Muscle layer of colon (tissue), 2 donors: ENCODE results near the gene EXOC5.
"Not testable (repeated sequence)": the region's sequence is repeated elsewhere in the genome, so short reads cannot be mapped to it uniquely, and the experiment has no call there.

ENCODE experiments used
- H3K27ac ChIP-seq: one replicate; pipeline ENCODE4 v1.7.0; 2013; ENCODE audit warnings: low read depth, mild to moderate bottlenecking, low read length, moderate library complexity
- H3K27me3 ChIP-seq, 2 donors: one replicate each; pipeline ENCODE4 v1.7.0; 2013; ENCODE audit warnings: low read length in 2 of 2, mild to moderate bottlenecking in 2 of 2; ENCODE audit not compliant: insufficient read depth in 2 of 2, control insufficient read depth in 1 of 2
- H3K36me3 ChIP-seq: one replicate; pipeline ENCODE4 v1.7.0; 2013; ENCODE audit warnings: mild to moderate bottlenecking, low read length; ENCODE audit not compliant: insufficient read depth
- H3K4me1 ChIP-seq: one replicate; pipeline ENCODE4 v1.7.0; 2013; ENCODE audit warnings: mild to moderate bottlenecking, low read length; ENCODE audit not compliant: insufficient read depth
- H3K4me3 ChIP-seq, 2 donors: one replicate each; pipeline ENCODE4 v1.7.0; 2013; ENCODE audit warnings: low read length in 2 of 2, low read depth in 1 of 2, mild to moderate bottlenecking in 1 of 2, moderate library complexity in 1 of 2
- H3K9ac ChIP-seq: one replicate; pipeline ENCODE4 v1.7.0; 2013; ENCODE audit warnings: low read length
- H3K9me3 ChIP-seq: one replicate; pipeline ENCODE4 v1.7.0; 2013; ENCODE audit warnings: mild to moderate bottlenecking, low read length
- donor health status: abdominal sarcoma.
- donor health status: Adenocarcinoma of cecum.

The EXOC5 gene

DNA sequence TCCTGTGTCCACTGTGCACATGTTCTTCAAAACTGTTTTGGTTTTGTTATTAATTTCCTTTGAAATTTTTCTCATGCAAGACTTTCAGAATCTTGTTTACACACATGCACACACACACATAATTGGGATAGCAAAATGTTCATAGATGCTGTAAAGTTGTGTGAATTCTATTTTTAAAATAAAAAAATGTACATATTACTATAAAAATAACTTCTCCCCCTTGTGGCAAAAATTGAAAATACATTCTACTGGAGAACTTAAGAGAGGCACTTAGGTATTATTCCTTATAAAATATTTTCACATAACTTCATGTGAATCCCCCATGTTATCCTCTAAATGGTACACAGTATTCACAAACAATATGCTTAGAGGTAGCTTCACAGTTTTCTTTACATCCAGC is 66.0 kb downstream of the EXOC5 start:
- H3K9ac ChIP-seq, H3K4me3 ChIP-seq, H3K9me3 ChIP-seq, H3K4me1 ChIP-seq, H3K27me3 ChIP-seq, H3K27ac ChIP-seq, H3K36me3 ChIP-seq: not testable (repeated sequence)

DNA sequence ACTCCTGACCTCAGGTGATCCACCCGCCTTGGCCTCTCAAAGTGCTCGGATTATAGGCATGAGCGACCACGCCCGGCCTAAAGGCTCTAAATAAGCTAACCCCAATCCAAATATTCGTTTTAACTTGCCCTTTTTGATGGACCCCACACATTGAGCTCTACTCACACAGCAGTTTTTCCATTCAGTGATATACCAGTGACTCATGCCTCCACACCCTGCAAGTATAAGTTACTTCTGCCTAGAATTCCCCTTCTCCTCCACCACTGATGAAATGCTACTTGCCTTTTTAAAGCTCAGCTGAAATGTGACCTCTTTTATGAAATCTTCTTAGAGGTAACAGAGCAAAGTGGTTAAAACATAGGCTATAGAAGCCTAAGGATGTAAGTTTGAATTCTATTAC is 68.8 kb downstream of the EXOC5 start:
- H3K4me1 ChIP-seq = no peaks in the 10 kb centered on the region
- no peak overlapping the region for H3K27ac ChIP-seq
- no peaks in the 10 kb centered on the region for H3K36me3 ChIP-seq
- no peak overlapping the region for H3K4me3 ChIP-seq
- H3K27me3 ChIP-seq = no peaks in the 10 kb centered on the region
- no peak overlapping the region for H3K9ac ChIP-seq
- H3K9me3 ChIP-seq = no peaks in the 10 kb centered on the region

DNA sequence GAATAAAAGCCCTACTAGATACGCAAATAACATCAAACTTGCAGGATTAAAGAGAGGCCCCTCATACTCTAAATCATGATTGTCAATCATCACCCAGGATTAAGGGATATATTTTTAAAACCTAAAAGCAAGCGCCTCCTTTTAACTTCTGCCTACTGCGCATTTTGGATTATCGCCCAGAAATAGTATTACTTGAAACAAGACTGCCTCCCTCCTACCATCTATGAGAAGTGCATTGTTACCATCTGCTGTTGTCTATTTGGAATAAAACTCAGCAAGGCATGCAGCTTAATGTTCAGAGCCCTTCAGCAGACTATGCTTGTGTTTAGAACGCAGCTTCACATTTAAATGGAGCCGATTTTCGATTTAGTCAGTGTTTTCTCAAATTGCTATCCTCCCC is 79.6 kb downstream of the EXOC5 start:
- no peaks in the 10 kb centered on the region for H3K4me1 ChIP-seq
- no peaks in the 10 kb centered on the region for H3K9me3 ChIP-seq
- no peaks in the 10 kb centered on the region for H3K27me3 ChIP-seq
- no peak overlapping the region for H3K27ac ChIP-seq
- no peak overlapping the region for H3K4me3 ChIP-seq
- H3K9ac ChIP-seq = no peak overlapping the region
- H3K36me3 ChIP-seq = no peaks in the 10 kb centered on the region

DNA sequence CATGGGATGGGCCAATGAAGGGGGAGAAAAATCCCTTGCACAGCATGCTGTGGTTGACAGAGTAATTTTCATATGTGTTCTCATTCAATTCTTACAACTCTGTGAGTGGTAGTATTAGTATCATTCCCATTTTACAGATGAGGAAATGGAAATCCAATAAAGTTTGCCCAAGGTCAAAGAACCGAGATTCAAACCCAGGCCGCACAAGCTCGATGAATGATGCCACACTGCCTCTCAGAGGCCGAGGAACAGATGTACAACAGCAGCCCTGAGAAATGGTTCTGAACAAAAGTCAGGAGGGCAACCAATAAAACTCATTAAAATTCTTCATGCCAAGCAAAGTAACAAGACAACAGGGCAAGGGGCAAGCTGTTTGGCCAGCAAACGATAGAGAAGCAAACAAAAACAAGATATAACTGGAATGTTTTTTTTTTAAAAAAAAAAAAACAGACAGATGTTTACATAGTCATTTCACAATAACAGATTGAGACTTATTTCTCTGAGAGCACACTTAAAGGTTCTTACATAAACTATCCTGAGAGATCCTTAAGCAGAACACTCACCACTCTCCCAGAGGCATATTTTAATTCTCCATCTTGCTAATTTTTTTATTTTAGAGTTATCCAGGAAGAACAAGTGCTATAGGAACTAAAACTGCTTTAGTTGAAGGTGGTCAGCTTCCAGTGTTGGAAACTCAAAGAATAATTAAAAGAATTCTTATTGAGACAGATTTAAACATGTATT is 85.8 kb downstream of the EXOC5 start:
- Histone ChIP-seq H3K36me3 (no peaks in the 10 kb centered on the region), H3K4me1 (no peaks in the 10 kb centered on the region), H3K9ac (no peak overlapping the region), H3K9me3 (no peaks in the 10 kb centered on the region), H3K27ac (no peak overlapping the region), H3K27me3 (no peaks in the 10 kb centered on the region), H3K4me3 (no peak overlapping the region)

DNA sequence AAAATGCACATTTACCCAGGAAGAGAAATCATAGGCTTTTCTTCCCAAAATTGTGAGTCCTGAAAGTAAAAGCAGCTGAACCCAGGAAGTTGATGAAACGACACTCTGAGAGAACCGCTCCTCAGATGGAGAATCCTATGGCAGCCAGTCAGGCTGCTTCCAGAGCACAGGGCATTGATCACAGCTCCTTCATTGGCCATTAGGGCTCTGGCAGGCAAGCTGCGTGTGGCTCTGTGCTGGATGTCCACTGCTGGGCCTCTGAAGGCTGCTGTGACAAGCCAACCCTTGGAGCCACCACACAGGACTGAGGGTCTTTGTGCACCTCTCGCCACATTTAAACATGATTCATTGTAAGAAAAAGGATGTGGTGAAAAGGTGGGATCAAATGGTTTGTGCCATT is 89.4 kb downstream of the EXOC5 start:
- Histone ChIP-seq H3K36me3 (no peaks in the 10 kb centered on the region), H3K27ac (no peak overlapping the region), H3K4me3 (no peak overlapping the region), H3K9ac (no peak overlapping the region), H3K4me1 (no peaks in the 10 kb centered on the region), H3K27me3 (no peaks in the 10 kb centered on the region), H3K9me3 (no peaks in the 10 kb centered on the region)

DNA sequence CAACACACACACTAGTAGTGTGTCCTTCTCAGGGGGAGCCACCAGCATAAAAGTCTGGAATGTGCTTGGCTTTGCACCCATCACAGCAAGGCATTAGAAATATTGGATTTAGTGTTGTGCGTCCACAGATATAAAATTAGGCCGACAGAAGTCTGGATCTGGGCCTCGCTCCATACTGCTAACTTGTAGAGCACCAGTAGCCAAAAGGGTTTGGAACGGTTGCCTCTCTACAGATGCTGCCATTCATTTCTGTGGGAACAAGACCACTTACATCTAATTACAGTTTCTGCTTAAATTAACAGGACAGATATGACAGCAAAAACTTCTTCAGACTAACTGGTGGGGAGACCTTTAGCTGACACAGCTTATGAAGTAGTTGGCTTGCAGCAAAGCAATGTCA is 94.2 kb downstream of the EXOC5 start:
- no peak overlapping the region for H3K9ac ChIP-seq
- no peak overlapping the region for H3K4me3 ChIP-seq
- no peaks in the 10 kb centered on the region for H3K4me1 ChIP-seq
- H3K36me3 ChIP-seq = no peaks in the 10 kb centered on the region
- H3K9me3 ChIP-seq = no peaks in the 10 kb centered on the region
- no peaks in the 10 kb centered on the region for H3K27me3 ChIP-seq
- no peak overlapping the region for H3K27ac ChIP-seq

DNA sequence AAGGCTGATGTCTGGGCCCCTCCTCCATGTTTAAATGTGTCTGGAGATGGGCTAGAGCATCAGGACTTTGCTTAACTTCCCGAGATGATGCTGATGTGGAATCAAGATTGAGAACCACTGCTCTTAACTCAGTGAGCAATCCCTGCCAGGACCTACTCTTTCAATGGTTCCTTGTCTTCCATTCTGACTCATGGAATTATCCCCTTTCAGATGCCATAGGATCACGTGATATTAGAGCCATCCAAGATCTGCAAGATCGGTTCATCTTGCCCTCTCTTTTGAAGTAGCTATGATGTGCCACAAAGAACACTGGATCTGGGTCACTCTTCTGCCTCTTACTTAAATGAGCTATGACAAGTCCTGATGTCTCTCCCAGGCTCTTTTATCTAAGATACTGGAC is 96.8 kb downstream of the EXOC5 start:
- Histone ChIP-seq H3K9me3 (no peaks in the 10 kb centered on the region), H3K4me3 (no peak overlapping the region), H3K27me3 (no peaks in the 10 kb centered on the region), H3K9ac (no peak overlapping the region), H3K4me1 (no peaks in the 10 kb centered on the region), H3K27ac (no peak overlapping the region), H3K36me3 (no peaks in the 10 kb centered on the region)

DNA sequence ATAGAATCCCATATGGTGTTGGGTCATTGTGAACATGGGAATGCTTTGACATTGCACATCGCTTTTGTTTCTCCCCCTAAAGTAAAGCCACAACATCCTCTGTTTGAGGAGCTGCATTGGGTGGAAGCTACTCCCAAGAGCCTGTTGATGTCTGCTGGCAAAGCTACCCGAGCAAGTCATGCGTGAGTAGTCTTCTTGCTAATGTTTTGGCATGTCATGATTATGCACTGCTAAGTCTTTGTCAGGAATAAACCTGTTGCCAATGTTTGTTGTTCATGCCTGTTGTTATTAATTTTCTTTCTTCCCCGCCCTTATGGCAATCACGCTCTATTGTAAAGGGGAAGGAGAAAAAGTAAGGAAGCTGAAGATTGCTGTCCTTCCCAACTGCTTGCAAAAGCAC is 97.3 kb downstream of the EXOC5 start:
- no peak overlapping the region for H3K27ac ChIP-seq
- H3K27me3 ChIP-seq = no peaks in the 10 kb centered on the region
- H3K36me3 ChIP-seq = no peaks in the 10 kb centered on the region

DNA sequence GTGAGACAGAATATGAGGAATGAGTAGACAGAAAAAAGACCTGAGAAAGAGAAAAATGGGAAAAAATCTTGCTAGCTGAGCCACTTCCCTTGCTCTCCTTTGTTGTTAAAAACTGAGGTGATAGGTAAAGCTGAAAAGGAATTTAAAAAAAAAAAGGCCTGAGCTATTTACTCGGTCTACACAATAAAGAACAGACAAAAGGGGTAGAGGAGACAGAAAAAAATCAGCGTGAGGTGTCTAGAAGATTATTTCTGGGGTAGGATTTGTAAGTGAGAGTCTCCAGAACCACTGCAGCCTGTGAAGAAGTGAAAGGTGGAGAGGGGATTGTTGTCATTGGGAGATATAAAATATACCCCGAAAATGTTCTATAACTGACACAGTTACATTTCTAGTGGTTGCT is 98.8 kb downstream of the EXOC5 start:
- Histone ChIP-seq H3K4me3 (no peak overlapping the region), H3K27ac (no peak overlapping the region), H3K36me3 (no peaks in the 10 kb centered on the region), H3K9me3 (no peaks in the 10 kb centered on the region), H3K27me3 (no peaks in the 10 kb centered on the region), H3K4me1 (no peaks in the 10 kb centered on the region), H3K9ac (no peak overlapping the region)

More for the DNA sequence above, 97.3 kb downstream of the EXOC5 start:
- H3K4me3 ChIP-seq = no peak overlapping the region
- no peak overlapping the region for H3K9ac ChIP-seq
- no peaks in the 10 kb centered on the region for H3K9me3 ChIP-seq
- no peaks in the 10 kb centered on the region for H3K4me1 ChIP-seq

DNA sequence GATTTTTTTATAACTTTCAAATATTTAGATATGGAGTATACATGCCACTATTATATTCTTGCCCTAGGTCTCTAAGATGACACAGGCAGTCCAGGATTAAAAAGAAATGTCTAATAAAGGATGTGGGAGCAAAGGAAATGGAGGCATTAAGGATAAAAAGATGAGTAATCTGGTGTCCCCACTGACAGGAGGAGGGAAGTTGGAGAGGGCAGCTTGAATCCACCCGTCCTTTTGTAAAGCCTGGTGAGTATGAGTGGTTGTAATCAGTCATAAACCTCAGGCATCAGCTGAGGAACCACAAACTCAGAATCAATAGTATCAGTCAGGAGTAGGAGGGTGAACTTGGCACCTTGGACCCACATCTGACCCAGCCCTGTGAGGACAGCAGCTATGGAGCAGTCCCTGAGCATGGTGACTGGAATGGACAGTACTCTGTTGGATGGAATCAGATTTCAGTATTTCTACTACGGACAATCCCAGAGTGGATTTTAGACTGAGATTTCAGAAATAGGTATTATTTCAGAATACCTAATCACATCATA is 100.5 kb downstream of the EXOC5 start:
- no peaks in the 10 kb centered on the region for H3K9me3 ChIP-seq
- no peak overlapping the region for H3K27ac ChIP-seq
- no peaks in the 10 kb centered on the region for H3K27me3 ChIP-seq
- H3K36me3 ChIP-seq = no peaks in the 10 kb centered on the region
- no peak overlapping the region for H3K4me3 ChIP-seq
- no peaks in the 10 kb centered on the region for H3K4me1 ChIP-seq
- no peak overlapping the region for H3K9ac ChIP-seq

DNA sequence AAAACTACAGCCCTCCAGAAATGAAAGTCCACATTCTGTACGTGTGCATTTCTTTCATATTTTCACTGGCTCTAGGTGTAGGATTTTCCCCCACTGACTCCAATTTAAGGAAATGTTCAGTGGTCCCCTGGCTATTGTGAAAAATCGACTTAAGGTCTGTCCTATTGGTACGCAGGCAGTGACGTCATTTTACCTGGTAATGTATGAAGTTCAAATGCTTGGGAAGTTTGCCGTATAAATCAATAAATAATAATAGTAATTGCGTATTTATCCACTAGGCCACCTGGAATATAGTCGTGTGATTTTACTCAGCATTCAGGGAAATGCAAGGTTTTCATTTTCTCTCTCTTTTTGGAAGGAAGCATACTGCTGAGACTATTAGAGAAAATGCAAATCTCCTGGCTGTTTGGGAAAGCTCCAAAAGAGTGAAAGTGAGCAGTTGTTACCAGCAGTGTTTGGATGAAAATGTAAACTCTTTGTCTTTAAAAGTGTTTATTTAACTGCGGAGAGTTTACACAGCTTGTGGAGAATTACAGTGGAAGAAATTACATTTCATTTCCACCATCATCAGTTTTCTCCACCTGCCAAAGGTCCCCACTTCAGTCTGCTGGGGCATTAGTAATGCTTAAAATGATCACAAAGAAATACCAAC is 107.0 kb downstream of the EXOC5 start:
- H3K9me3 ChIP-seq = no peaks in the 10 kb centered on the region
- peaks cover 5% of the 10 kb centered on the region for H3K4me1 ChIP-seq
- H3K9ac ChIP-seq = no peak overlapping the region
- no peaks in the 10 kb centered on the region for H3K36me3 ChIP-seq
- no peak overlapping the region for H3K27ac ChIP-seq
- H3K27me3 ChIP-seq = no peaks in the 10 kb centered on the region
- no peak overlapping the region for H3K4me3 ChIP-seq

DNA sequence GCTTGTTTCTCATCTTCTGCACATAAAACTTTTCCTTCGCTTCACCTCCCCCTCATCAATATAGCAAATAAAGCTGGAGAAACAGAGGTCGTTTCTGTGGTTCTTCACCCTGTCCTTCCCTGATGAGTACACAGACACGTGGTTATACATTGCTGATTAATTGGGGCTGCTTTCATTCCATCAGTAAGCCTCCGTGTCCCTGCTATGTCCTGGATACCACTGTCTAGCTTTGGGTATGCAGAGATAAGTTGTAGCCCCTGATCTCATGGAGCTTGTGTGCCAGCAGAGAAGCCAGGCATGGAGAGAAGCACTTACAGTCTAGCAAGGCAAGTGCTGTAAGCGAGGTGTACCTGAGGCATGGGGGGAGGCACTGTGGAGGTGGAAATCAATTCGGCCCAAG is 108.4 kb downstream of the EXOC5 start:
- Histone ChIP-seq H3K36me3 (no peaks in the 10 kb centered on the region), H3K4me3 (no peak overlapping the region), H3K27ac (no peak overlapping the region), H3K27me3 (no peaks in the 10 kb centered on the region), H3K9ac (no peak overlapping the region), H3K4me1 (peaks cover 5% of the 10 kb centered on the region), H3K9me3 (no peaks in the 10 kb centered on the region)
